Activated T-cell treated with anti-CD3 and anti-CD28 coated beads for 4 hours (primary cell): Measurements from ENCODE around the gene NDUFA6.

ENCODE experiments used
- DNase-seq: peaks from one replicate; pipeline ENCODE4 v3.0.0-alpha.2; 2020

The NDUFA6 gene

GRCh38 chr22:42069801-42070516 lies 20.6 kb downstream of the NDUFA6 start:
- no peak for DNase-seq

DNA sequence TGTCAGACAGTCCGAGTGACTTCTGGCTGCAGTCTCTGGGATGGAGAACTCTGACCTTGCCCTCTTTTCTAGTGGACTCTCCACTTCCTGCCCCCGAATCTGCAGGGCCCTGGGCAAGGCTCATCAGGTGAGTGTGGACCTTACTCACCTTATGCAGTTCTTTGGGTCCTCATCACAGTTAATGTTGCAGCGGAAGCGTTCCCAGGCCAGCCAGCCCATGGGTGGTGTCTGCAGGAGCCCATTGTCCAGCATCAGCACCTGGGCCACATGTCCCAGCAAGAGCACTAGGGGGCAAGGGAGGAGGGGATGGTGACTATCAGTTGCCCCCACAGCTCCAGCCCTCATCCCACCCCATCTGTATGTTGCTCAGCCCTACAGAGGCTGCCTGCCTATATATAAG lies 22.3 kb downstream of the NDUFA6 start:
- DNase-seq = no peak

- no peak for DNase-seq
Measured at GRCh38 chr22:42067671-42068251, 22.8 kb downstream of the NDUFA6 start.

DNA sequence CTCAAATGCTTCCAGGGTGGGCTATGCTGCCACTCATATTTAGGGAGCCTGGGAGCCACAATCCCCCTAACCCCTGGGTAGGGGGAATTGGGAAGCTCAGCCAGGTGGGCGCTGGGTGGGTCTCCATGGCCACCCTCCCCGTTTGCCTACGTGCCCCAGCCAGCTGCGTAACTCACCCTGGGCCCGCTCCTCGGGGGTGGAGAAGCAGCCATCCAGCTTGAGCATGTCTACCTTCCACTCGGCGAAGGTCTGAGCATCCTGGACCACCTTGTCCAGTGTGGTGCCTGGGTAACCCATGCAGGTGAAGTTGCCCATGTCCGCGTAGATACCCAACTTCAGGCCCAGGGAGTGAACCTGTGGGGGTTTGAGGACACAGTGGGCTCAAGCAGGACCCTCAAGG lies 23.6 kb downstream of the NDUFA6 start:
- no peak for DNase-seq

GRCh38 chr22:42066126-42066761 lies 24.3 kb downstream of the NDUFA6 start:
- DNase-seq = no peak

DNA sequence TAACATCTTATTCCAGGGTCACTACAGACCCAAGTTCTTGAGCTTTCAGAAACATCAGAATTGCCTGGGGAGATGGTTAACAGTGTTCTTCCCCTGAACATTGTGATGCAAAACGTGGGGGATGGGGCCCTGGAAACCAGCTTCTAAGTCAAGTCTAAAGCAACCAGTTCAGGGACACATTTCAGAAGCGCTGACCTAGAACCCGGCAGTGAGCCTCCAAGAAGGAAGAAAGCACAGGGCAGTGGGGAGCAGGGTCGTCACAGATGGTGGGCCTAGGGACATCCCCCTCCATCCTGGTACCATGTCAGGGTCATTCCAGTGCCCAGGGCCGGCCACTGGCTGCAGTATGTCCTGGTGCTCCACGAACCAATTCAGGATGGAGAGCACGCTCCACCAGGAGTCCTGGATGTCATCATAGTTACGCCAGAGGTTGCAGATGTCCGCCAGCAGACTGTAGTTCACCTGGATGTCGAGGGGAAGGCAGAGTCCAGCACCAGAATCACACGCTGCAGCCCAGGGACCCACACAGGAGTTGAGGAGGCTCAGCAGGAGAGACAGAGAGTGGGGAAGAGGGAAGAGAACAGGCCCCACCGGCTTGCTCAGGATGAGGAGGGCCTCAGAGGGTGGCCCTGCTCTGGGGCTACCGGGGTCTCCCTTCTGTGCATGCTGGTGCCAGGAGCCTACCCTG lies 25.0 kb downstream of the NDUFA6 start:
- DNase-seq = no peak

DNA sequence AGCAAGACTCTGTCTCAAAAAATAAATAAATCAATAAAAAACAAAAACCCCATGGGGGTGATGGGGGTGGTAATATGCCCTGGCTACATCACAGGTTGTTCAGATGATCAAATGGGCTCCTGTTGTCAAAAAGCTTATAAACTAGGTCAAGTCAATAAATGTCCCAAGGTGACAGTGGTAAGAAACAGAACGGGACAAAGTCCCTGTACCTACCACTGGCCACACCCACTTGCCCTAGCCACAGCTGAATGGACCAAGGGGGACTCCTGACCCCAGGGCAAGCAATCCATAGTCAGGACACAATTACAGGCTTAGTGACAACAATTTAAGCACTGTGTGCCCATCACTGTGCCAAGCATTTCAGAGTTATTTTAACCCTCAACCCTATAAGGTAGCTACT lies 25.9 kb downstream of the NDUFA6 start:
- DNase-seq = no peak

DNA sequence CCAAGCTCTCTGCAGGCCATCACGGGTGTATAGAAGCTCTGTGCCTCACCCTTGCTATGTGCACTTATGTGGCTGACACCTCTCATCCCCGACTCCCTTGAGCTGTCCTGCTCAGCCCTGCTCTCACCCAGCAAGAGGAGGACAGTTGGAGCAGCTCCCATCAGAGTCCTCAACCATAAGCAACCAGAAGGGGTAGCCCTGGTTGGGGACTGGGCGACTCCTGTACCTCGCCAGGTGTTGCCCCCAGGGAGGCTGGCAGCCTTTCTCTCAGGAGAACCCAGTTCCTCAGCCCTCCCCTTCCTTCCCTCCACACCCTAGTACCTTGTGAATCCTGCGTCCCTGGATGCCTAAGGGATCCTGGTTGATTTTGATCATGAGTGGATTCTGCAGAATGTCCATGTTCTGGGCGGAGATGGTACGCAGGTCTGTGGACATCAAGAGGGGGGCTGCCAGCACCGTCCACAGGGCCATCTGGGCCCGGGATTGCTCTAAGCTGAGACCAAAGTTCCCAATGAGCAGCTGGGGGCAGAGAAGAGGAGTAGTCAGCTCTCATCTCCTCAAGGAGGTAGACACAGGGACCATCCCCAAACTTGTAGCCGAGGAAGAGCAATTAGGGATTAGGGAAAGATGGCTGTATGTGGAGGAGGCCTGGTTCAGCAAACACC lies 27.9 kb downstream of the NDUFA6 start:
- no peak for DNase-seq

- no peak for DNase-seq
Measured at GRCh38 chr22:42061041-42061440, 29.5 kb downstream of the NDUFA6 start.

DNA sequence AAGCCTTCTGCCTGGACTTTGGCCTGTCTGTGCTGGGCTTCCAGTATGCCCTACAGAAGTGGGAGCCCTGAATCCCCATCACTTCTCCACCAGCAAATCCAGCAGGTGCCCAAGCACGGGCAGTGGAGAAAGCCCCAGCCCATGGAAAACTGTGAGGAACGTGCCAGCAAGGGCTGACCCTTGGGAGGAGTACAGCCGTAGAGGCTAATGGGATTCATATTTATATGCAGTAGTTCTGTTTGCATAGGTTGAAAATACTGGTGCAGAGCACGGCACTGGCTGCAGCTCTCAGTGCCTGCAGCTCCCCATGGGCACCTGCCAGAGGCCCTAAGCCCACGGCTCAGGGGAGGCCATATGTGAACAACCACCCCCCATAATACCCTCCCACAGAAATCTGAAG lies 30.1 kb downstream of the NDUFA6 start:
- DNase-seq = no peak

DNA sequence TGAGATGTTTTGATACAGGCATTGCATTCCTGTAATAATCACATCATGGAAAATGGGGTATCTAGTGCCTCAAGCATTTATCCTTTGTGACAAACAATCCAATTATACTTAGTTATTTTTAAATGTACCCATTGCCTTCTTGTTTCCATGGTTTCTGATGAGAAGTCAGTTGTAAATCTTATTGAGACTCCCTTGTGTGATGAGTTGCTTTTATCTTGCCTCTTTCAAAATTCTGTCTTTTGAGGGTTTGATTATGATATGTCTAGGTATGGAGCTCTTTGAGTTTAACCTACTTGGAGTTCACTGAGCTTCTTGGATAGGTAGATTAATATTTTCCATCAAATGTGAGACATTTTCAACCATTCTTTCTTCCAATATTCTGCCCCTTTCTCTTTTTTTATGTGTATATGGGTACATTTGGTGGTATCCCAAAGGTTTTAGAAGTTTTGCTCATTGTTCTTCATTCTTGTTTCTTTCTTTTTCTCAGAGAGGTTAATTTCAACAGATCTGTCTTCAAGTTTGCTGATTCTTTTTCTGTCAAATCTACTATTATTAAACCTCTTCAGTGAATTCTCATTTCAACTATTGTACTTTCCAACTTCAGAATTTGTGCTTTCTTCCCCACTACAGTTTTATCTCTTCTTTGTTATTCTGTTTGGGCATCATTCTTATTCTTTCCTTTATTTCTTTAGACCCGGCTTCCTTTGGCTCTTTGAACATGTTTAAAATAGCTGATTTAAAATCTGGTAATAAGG lies 33.6 kb downstream of the NDUFA6 start:
- no peak for DNase-seq

DNA sequence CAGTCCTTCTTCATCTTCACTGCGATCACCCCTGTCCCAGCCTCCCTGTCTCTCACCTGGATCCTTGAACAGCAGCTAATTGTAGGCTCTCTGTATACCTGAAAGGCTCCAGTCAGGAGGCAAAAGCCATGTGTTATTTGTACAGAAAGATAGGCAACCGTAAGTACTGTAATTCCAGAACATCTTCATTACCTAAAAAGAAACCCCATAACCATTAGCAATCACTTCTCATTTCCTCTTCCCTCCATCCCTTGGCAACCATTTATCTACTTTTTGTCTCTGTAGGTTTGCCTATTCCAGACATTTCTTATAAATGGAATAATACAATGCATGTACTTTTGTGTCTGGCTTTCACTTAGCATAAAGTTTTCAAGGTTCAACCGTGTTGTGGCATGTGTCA lies 37.8 kb downstream of the NDUFA6 start:
- no peak for DNase-seq

GRCh38 chr22:42050641-42051180 lies 39.9 kb downstream of the NDUFA6 start:
- DNase-seq = no peak

DNA sequence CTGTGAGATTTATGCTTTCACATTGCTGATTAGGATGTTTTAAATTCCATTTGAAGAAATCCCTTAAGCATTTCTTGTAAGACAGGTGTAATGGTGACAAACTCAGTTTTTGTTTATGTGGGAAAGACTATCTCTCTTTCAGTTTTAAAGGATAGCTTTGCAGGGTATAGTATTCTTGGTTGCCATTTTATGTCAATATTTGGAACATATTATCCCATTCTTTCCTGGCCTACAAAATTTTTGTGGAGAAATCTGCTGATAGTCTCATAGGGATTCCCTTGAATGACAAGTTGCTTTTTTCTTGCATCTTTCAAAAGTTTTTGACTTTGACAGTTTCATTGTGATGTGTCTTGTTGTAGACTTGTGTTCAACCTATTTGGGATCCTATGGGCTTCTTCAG lies 48.8 kb downstream of the NDUFA6 start:
- no peak for DNase-seq

DNA sequence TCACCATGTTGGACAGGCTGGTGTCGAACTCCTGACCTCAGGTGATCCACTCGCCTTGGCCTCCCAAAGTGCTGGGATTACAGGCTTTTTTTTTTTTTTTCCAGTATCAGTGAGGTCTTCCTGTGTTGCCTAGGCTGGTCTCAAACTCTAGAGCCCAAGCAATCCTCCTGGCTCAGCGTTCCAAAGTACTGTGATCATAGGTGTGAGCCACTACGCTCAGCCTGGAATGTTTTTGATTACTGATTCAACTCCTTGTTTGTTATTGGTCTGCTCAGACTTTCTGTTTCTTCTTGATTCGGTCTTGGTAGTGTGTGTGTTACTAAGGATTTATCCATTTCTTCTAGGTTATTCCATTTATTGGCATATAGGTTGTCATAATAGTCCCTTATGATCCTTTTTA lies 51.3 kb downstream of the NDUFA6 start:
- no peak for DNase-seq
